Activated CD8-positive, alpha-beta memory T cell treated with anti-CD3 and anti-CD28 coated beads, Interleukin-2, amount 50 U/mL, for 1 hour (primary cell): ENCODE results near the gene FAM217B.
"Not testable (repeated sequence)": the region's sequence is repeated elsewhere in the genome, so short reads cannot be mapped to it uniquely, and the experiment has no call there.

ENCODE experiments used
- DNase-seq: peaks from one replicate; pipeline ENCODE4 v3.0.0-alpha.2; 2020; ENCODE audit errors: extremely low read depth

The FAM217B gene

GRCh38 chr20:59938696-59939051 is 1.5 kb upstream of the FAM217B start:
- no peak for DNase-seq

- DNase-seq: no peak
Observed at GRCh38 chr20:59939052-59939878, 924 bp upstream of the FAM217B start.

- DNase-seq: no peak
Observed at GRCh38 chr20:59939879-59940128, 385 bp upstream of the FAM217B start.

- DNase-seq: no peak
Observed at GRCh38 chr20:59940956-59941294, 736 bp downstream of the FAM217B start.

GRCh38 chr20:59942245-59942644 is 2.1 kb downstream of the FAM217B start:
- no peak for DNase-seq

GRCh38 chr20:59944726-59945125 is 4.5 kb downstream of the FAM217B start:
- no peak for DNase-seq

- DNase-seq: no peak
Observed at GRCh38 chr20:59945175-59945574, 5.0 kb downstream of the FAM217B start.

GRCh38 chr20:59945731-59946130 is 5.5 kb downstream of the FAM217B start:
- no peak for DNase-seq

GRCh38 chr20:59947376-59947775 is 7.2 kb downstream of the FAM217B start:
- DNase-seq: no peak

- no peak for DNase-seq
Observed at GRCh38 chr20:59948212-59948611, 8.0 kb downstream of the FAM217B start.

- DNase-seq: no peak
Observed at GRCh38 chr20:59948828-59949720, 8.9 kb downstream of the FAM217B start.

- no peak for DNase-seq
Observed at GRCh38 chr20:59949911-59950310, 9.7 kb downstream of the FAM217B start.

GRCh38 chr20:59954718-59955117 is 14.5 kb downstream of the FAM217B start:
- DNase-seq: no peak

GRCh38 chr20:59955131-59955796 is 15.1 kb downstream of the FAM217B start:
- DNase-seq: no peak

GRCh38 chr20:59957568-59957967 is 17.4 kb downstream of the FAM217B start:
- DNase-seq: not testable (repeated sequence)

GRCh38 chr20:59958123-59958522 is 17.9 kb downstream of the FAM217B start, which contains the start of gene CDH26:
Gene CDH26 (plus strand): TSS chr20:59958423. CDS start chr20:59958727, 304 bp downstream.
- DNase-seq: no peak

GRCh38 chr20:59958626-59959025 is 18.4 kb downstream of the FAM217B start:
- no peak for DNase-seq

GRCh38 chr20:59961423-59961822 is 21.2 kb downstream of the FAM217B start:
- no peak for DNase-seq

- DNase-seq: no peak
Observed at GRCh38 chr20:59962155-59962554, 22.0 kb downstream of the FAM217B start.

- DNase-seq: no peak
Observed at GRCh38 chr20:59966428-59966827, 26.2 kb downstream of the FAM217B start.

- DNase-seq: no peak
Observed at GRCh38 chr20:59971428-59971827, 31.2 kb downstream of the FAM217B start.

- no peak for DNase-seq
Observed at GRCh38 chr20:59972037-59972801, 32.0 kb downstream of the FAM217B start.
